Bronchial epithelial cell (primary cell): ENCODE data around the gene GMDS. TPM values are rescaled to one million over a fixed set of nuclear protein-coding genes. Genes with fewer than 3 reads are reported as not detected.

Source experiments
- DNase-seq: peaks from one replicate; pipeline ENCODE4 v3.0.0-alpha.2; 2010; ENCODE audit warnings: low read depth
- FAIRE-seq: peaks from 2 replicates; lab custom pipeline; 2011; peaks lifted over from hg19 to GRCh38; lab: Jason Lieb, UNC
- H3K27me3 ChIP-seq: 2 replicates; pipeline ENCODE4 v1.5.1; 2011; ENCODE audit warnings: low read length; ENCODE audit not compliant: control insufficient read depth, insufficient read depth
- H3K36me3 ChIP-seq: 2 replicates; pipeline ENCODE4 v1.5.1; 2011; ENCODE audit warnings: low read length; ENCODE audit not compliant: control insufficient read depth, insufficient read depth
- H3K4me3 ChIP-seq: 2 replicates; pipeline ENCODE4 v1.5.1; 2011; ENCODE audit warnings: mild to moderate bottlenecking, low read depth, low read length, control low read depth
- total RNA-seq: library from RNA; depleted of rRNA; stranded (reverse); fragments of >200 nt; gene quantifications from 2 replicates; pipeline ENCODE4 v1.2.1, GENCODE V29; 2014
- TF ChIP-seq, protein P1 (sequence below): IDR thresholded peaks from 2 replicates; pipeline ENCODE4 v1.5.1; 2011; ENCODE audit warnings: mild to moderate bottlenecking, moderate library complexity, low read length, control low read depth, inconsistent platforms; ENCODE audit not compliant: insufficient read depth, severe bottlenecking

The GMDS gene
- total RNA-seq, 1 donor from 2014 or later: 8.2 TPM

GRCh38 chr6:1623769-1624057, 621.7 kb downstream of the GMDS start:
- no peak overlapping the region for H3K4me3 ChIP-seq
- DNase-seq (no peak), FAIRE-seq (no peak)
- no peaks in the 10 kb centered on the region for H3K36me3 ChIP-seq
- TF ChIP-seq, protein P1, sequence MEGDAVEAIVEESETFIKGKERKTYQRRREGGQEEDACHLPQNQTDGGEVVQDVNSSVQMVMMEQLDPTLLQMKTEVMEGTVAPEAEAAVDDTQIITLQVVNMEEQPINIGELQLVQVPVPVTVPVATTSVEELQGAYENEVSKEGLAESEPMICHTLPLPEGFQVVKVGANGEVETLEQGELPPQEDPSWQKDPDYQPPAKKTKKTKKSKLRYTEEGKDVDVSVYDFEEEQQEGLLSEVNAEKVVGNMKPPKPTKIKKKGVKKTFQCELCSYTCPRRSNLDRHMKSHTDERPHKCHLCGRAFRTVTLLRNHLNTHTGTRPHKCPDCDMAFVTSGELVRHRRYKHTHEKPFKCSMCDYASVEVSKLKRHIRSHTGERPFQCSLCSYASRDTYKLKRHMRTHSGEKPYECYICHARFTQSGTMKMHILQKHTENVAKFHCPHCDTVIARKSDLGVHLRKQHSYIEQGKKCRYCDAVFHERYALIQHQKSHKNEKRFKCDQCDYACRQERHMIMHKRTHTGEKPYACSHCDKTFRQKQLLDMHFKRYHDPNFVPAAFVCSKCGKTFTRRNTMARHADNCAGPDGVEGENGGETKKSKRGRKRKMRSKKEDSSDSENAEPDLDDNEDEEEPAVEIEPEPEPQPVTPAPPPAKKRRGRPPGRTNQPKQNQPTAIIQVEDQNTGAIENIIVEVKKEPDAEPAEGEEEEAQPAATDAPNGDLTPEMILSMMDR: no peak
- peaks cover 2% of the 10 kb centered on the region for H3K27me3 ChIP-seq

GRCh38 chr6:1622851-1623768, 622.3 kb downstream of the GMDS start:
- TF ChIP-seq, protein P1: no peak
- no peak for DNase-seq
- no peak for FAIRE-seq
- H3K4me3 ChIP-seq: no peak overlapping the region
- H3K27me3 ChIP-seq: peaks cover 2% of the 10 kb centered on the region
- no peaks in the 10 kb centered on the region for H3K36me3 ChIP-seq

DNA sequence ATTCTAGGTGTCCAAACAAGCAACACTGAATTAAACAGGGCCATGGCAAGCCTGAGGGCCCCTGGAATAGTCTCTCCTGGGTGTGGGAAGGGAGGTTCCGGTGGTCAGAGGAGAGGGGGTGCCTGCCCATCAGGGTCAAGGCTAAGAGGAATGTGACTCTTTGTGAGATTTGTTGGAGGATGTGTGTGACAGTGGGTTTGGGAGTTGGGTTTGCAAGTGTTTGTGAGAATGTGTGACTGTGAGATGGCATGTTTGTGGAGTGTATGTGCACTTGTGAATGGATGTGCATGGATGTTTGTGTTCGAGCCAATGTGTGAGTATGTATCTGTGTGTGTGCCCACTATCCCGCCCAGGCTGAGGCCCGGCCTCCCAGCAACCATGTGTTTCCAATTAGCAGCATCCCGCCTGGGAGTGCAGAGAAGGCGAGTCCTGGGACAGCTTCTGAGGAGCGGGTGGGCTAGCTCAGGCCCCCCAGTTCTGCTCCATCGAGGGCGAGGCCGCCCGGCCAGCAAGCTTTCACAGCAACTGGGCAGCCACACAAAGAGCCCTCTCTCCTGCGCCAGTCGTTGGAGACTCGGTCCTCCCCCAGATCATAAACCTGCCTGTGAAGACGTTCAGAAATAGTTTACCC, 623.1 kb downstream of the GMDS start:
- DNase-seq (no peak), FAIRE-seq (peak; percentile 52)
- TF ChIP-seq, protein P1: no peak
- H3K4me3 ChIP-seq: no peak overlapping the region
- H3K27me3 ChIP-seq: peaks cover 2% of the 10 kb centered on the region
- no peaks in the 10 kb centered on the region for H3K36me3 ChIP-seq

DNA sequence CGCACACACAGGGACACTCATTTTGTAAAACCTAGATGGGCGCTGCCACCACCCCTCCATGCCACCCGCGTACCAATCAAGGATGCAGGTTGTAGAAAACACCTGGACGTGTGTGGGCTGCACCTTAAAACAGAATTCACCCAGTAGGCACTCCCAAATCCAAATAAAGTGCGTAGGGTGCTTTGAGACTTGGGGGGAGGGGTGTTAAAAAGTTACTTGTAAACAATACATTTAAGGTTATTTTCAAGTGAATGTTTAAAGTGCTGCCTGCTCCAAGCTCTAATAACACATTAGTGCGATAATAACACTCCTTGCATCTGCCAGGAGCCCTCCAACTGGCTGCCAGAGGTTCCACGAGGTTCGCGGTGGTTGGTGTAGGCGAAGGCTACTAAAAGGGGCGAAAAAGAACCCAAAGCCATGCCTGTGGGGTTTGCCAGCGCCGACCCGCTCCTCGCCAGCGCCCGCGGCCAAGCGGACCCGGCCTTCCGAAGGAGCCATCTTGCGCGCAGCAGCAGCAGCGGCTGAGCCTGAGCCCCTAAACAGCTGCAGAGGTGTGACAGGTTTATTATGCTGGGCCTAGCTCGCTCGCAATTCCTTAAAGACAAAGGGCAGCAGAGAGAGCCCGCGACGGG, 624.2 kb downstream of the GMDS start:
- Histone ChIP-seq H3K27me3 (peaks cover 2% of the 10 kb centered on the region), H3K36me3 (no peaks in the 10 kb centered on the region), H3K4me3 (no peak overlapping the region)
- DNase-seq: no peak
- TF ChIP-seq, protein P1: no peak
- FAIRE-seq: no peak

DNA sequence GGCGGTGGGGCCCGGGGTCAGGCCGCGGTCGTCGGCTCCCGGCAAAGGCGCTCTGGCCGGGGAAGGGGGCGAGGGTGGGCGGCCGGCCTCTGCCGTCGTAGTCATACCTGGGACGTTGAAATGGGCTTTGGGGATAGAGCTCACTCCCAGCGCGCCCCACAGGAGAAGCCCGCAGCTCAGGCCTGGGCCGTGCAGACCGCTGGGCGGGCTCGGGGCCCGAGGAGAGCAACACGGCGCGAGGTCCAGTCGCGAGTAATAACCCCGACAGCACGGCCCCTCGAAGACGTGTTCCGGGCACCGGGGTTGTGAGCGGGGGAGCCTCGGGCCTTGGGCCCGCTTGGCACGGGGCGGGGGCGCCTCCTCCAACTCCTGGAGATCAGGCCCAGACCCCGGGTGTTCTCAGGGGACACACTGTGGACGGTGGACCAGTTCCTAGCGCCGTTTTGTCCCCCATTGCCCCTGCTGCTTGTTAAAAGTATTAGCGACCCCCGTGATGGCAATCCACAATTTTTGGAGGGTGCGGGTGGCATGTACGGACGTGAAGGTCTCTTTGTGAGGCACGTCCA, 624.8 kb downstream of the GMDS start:
- H3K27me3 ChIP-seq: no peaks in the 10 kb centered on the region
- TF ChIP-seq, protein P1: no peak
- no peaks in the 10 kb centered on the region for H3K36me3 ChIP-seq
- no peak for FAIRE-seq
- H3K4me3 ChIP-seq: no peak overlapping the region
- no peak for DNase-seq
